ENCODE results near the gene NXNL1. TPM values are rescaled to one million over a fixed set of nuclear protein-coding genes. Genes with fewer than 3 reads are reported as not detected.
A peak's percentile ranks its signal among the peaks of the same experiment; 100 is the strongest.

NXNL1 gene
- polyA plus RNA-seq, 5 donors, result 0.11 to 0.26 TPM; not detected in 3

GRCh38 chr19:17421942-17422341 is 38.8 kb downstream of the NXNL1 start:
- no peak for DNase-seq

- DNase-seq, result no peak
These were observed 40.2 kb downstream of the NXNL1 start for GRCh38 chr19:17420475-17420924.

- DNase-seq, result peak; percentile 100
These were observed 40.9 kb downstream of the NXNL1 start, which contains the start of gene MVB12A for GRCh38 chr19:17419621-17420474. TSS of gene MVB12A (plus strand) at chr19:17420047. CDS start at chr19:17420136, 89 bp downstream.

- DNase-seq, result no peak
These were observed 41.5 kb downstream of the NXNL1 start for GRCh38 chr19:17419154-17419620.

- DNase-seq, result no peak
These were observed 42.0 kb downstream of the NXNL1 start for GRCh38 chr19:17418710-17419109.

- no peak for DNase-seq
These were observed 45.6 kb downstream of the NXNL1 start for GRCh38 chr19:17415121-17415520.

GRCh38 chr19:17414097-17414496 is 46.6 kb downstream of the NXNL1 start:
- no peak for DNase-seq

- no peak for DNase-seq
These were observed 48.9 kb downstream of the NXNL1 start for GRCh38 chr19:17411801-17412200.

GRCh38 chr19:17409990-17410389 is 50.7 kb downstream of the NXNL1 start:
- no peak for DNase-seq

GRCh38 chr19:17406887-17407196 is 53.9 kb downstream of the NXNL1 start:
- DNase-seq, result no peak

- no peak for DNase-seq
These were observed 54.5 kb downstream of the NXNL1 start for GRCh38 chr19:17406046-17406886.

Other genes with a start within 250 kb of the NXNL1 start
- gene USE1, start 245.6 kb downstream of the NXNL1 start, polyA plus RNA-seq (ENCODE audit: insufficient read depth in 1 of 5, insufficient read length in 5 of 5, low replicate concordance in 1 of 5), result 10 to 100 TPM; 28.0 to 44.7 (median 33.5) TPM
- gene OCEL1, start 234.7 kb downstream of the NXNL1 start, polyA plus RNA-seq (ENCODE audit: insufficient read depth in 1 of 5, insufficient read length in 5 of 5, low replicate concordance in 1 of 5), result 10 to 100 TPM; 10.7 to 22.8 (median 12.0) TPM
- 10 to 100 TPM; 19.8 to 46.6 (median 24.9) TPM for gene NR2F6, start 215.0 kb downstream of the NXNL1 start, polyA plus RNA-seq (ENCODE audit: insufficient read depth in 1 of 5, insufficient read length in 5 of 5, low replicate concordance in 1 of 5)
- 10 to 100 TPM in 3 of 5 donors, 1 to 10 TPM in 2; 9.2 to 12.0 (median 10.3) TPM for gene USHBP1, start 196.2 kb downstream of the NXNL1 start, polyA plus RNA-seq (ENCODE audit: insufficient read depth in 1 of 5, insufficient read length in 5 of 5, low replicate concordance in 1 of 5)
- 100 to 1,000 TPM; 103 to 116 (median 106) TPM for gene BABAM1, start 193.5 kb downstream of the NXNL1 start, polyA plus RNA-seq (ENCODE audit: insufficient read depth in 1 of 5, insufficient read length in 5 of 5, low replicate concordance in 1 of 5)
- 1 to 10 TPM; 1.3 to 2.2 (median 1.8) TPM for gene ANKLE1, start 179.0 kb downstream of the NXNL1 start, polyA plus RNA-seq (ENCODE audit: insufficient read depth in 1 of 5, insufficient read length in 5 of 5, low replicate concordance in 1 of 5)
- 10 to 100 TPM in 3 of 5 donors, 1 to 10 TPM in 2; 5.9 to 15.2 (median 10.4) TPM for gene ABHD8, start 157.5 kb downstream of the NXNL1 start, polyA plus RNA-seq (ENCODE audit: insufficient read depth in 1 of 5, insufficient read length in 5 of 5, low replicate concordance in 1 of 5)
- 10 to 100 TPM; 31.0 to 52.5 (median 36.6) TPM for gene MRPL34, start 155.1 kb downstream of the NXNL1 start, polyA plus RNA-seq (ENCODE audit: insufficient read depth in 1 of 5, insufficient read length in 5 of 5, low replicate concordance in 1 of 5)
- gene DDA1, start 151.4 kb downstream of the NXNL1 start, polyA plus RNA-seq (ENCODE audit: insufficient read depth in 1 of 5, insufficient read length in 5 of 5, low replicate concordance in 1 of 5), result 10 to 100 TPM; 27.5 to 40.6 (median 30.2) TPM
- 10 to 100 TPM in 3 of 5 donors, 1 to 10 TPM in 2; 8.1 to 13.0 (median 11.9) TPM for gene ANO8, start 126.1 kb downstream of the NXNL1 start, polyA plus RNA-seq (ENCODE audit: insufficient read depth in 1 of 5, insufficient read length in 5 of 5, low replicate concordance in 1 of 5)
- gene GTPBP3, start 123.4 kb downstream of the NXNL1 start, polyA plus RNA-seq (ENCODE audit: insufficient read depth in 1 of 5, insufficient read length in 5 of 5, low replicate concordance in 1 of 5), result 10 to 100 TPM; 18.1 to 29.1 (median 23.0) TPM
- gene PLVAP, start 83.6 kb downstream of the NXNL1 start, polyA plus RNA-seq (ENCODE audit: insufficient read depth in 1 of 5, insufficient read length in 5 of 5, low replicate concordance in 1 of 5), result 10 to 100 TPM; 10.1 to 24.4 (median 19.6) TPM
- under 1 TPM in 4 of 5 donors, not detected in 1; 0.13 to 0.27 (median 0.21) TPM for gene CCDC194, start 66.7 kb downstream of the NXNL1 start, polyA plus RNA-seq (ENCODE audit: insufficient read depth in 1 of 5, insufficient read length in 5 of 5, low replicate concordance in 1 of 5)
- gene BST2, start 55.3 kb downstream of the NXNL1 start, polyA plus RNA-seq (ENCODE audit: insufficient read depth in 1 of 5, insufficient read length in 5 of 5, low replicate concordance in 1 of 5), result 10 to 100 TPM; 15.2 to 21.7 (median 17.8) TPM
- 10 to 100 TPM; 38.1 to 73.5 (median 48.8) TPM for gene MVB12A, start 40.9 kb downstream of the NXNL1 start, polyA plus RNA-seq (ENCODE audit: insufficient read depth in 1 of 5, insufficient read length in 5 of 5, low replicate concordance in 1 of 5)
- gene TMEM221, start 12.3 kb downstream of the NXNL1 start, polyA plus RNA-seq (ENCODE audit: insufficient read depth in 1 of 5, insufficient read length in 5 of 5, low replicate concordance in 1 of 5), result 1 to 10 TPM; 1.2 to 2.7 (median 1.7) TPM
- 10 to 100 TPM; 17.0 to 28.4 (median 25.1) TPM for gene SLC27A1, start 9.6 kb upstream of the NXNL1 start, polyA plus RNA-seq (ENCODE audit: insufficient read depth in 1 of 5, insufficient read length in 5 of 5, low replicate concordance in 1 of 5)
- 100 to 1,000 TPM in 1 of 5 donors, 10 to 100 TPM in 4; 55.1 to 105 (median 65.2) TPM for gene PGLS, start 50.7 kb upstream of the NXNL1 start, polyA plus RNA-seq (ENCODE audit: insufficient read depth in 1 of 5, insufficient read length in 5 of 5, low replicate concordance in 1 of 5)
- 10 to 100 TPM; 51.9 to 71.3 (median 63.0) TPM for gene COLGALT1, start 94.7 kb upstream of the NXNL1 start, polyA plus RNA-seq (ENCODE audit: insufficient read depth in 1 of 5, insufficient read length in 5 of 5, low replicate concordance in 1 of 5)
- under 1 TPM; 0.62 to 0.86 (median 0.73) TPM for gene UNC13A, start 227.4 kb upstream of the NXNL1 start, polyA plus RNA-seq (ENCODE audit: insufficient read depth in 1 of 5, insufficient read length in 5 of 5, low replicate concordance in 1 of 5)